DMS 273 treated with DMSO at 0.1 percent for 48 hours (cell line): ENCODE results near the gene METTL13.

Experiments used
- DNase-seq: peaks from one replicate; lab custom pipeline; 2025; lab: John Stamatoyannopoulos, UW

The METTL13 gene, protein sequence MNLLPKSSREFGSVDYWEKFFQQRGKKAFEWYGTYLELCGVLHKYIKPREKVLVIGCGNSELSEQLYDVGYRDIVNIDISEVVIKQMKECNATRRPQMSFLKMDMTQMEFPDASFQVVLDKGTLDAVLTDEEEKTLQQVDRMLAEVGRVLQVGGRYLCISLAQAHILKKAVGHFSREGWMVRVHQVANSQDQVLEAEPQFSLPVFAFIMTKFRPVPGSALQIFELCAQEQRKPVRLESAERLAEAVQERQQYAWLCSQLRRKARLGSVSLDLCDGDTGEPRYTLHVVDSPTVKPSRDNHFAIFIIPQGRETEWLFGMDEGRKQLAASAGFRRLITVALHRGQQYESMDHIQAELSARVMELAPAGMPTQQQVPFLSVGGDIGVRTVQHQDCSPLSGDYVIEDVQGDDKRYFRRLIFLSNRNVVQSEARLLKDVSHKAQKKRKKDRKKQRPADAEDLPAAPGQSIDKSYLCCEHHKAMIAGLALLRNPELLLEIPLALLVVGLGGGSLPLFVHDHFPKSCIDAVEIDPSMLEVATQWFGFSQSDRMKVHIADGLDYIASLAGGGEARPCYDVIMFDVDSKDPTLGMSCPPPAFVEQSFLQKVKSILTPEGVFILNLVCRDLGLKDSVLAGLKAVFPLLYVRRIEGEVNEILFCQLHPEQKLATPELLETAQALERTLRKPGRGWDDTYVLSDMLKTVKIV

DNA sequence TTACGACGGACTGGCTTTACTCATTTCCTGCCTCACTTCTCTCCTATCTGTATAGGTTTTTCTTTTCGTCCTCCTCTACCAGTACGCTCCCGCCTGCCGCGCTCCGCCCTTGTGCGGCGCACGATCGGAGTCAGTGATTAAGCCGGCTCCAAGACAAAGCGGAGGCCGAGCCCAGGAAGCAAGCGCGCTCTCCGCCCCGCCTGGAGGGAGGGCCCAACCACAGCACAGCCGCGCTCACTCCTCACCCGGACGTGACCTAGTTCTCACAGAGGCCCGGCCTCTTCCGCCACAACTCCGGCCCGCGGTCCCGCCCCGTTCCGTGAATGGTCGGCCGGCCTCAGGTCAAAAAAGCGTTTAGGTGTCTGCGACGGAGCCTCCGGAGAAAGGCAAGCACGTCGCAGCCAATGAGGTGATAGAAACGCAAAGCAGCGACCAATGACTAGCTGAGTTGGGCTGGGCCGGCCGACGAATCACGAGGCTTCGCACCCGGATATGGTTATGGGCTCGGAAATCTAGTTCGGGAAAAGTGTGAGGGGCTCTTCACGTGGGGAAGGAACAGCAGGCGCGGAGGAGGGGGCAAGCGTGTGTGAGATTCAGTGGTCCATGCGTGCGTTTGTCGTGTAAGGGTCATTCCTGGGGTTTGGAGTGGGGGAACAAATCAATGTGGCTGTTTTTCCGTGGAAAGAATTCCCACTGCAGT is at the start of gene METTL13:
Gene METTL13 (plus strand): TSS at position 485 of the 700 bp plus-strand sequence. CDS start 308 bp downstream, outside the sequence.
- peak; percentile 99 for DNase-seq

DNA sequence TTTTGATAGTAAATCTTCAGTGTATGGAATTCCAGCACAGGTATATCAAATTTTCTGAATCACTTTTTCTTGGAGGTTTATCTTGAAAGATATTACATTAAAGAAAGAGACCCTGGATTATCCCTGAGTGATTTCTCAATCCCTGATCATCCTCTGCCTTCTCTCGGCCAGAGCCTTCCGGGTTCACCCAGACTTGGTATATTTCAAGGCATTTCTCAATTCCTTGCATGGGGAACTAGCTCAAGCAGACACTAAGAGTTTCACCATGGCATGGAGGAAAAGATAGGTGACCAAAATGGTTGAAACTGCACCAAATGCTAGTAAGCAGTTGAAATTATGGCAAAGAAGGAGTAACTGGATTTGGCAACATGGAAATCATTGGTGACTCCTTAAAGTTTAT is 45.3 kb upstream of the METTL13 start:
- no peak for DNase-seq

DNA sequence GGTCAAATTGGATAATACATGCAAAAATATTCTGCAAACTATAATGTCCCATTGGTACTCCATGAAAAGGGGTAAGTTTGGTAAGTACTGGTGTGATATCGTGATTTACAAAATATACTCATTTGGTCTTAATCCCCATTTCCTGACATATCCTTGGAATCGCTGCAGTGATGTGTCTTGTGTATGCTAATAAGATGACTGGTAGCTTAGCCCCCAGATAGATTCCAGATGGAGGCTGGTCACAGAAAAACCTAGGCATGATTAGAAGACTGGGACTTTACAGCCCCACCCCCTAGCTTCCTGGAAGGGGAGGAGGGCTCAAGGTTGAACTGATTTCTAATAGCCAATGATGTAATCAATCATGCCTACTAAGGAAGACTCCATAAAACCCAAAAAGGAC is 42.5 kb upstream of the METTL13 start:
- DNase-seq: no peak

DNA sequence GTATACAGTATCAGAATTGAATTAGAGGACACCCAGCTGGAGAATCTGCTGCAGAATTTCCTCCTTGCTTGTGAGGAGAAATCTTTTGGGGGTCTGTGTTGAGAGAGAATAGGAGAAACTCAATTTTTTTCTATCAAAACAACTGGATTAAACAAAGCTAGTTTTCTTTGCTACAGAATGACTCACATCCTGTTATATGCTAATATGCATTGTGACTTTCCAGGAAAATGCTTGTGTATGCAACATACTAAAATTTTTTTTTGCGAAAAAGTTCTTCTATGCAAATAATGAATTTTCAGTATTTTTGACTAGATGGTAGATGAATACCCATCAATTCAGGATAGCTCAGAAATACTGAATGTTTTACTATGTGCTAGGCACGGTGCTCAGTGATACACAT is 41.8 kb upstream of the METTL13 start:
- no peak for DNase-seq

DNA sequence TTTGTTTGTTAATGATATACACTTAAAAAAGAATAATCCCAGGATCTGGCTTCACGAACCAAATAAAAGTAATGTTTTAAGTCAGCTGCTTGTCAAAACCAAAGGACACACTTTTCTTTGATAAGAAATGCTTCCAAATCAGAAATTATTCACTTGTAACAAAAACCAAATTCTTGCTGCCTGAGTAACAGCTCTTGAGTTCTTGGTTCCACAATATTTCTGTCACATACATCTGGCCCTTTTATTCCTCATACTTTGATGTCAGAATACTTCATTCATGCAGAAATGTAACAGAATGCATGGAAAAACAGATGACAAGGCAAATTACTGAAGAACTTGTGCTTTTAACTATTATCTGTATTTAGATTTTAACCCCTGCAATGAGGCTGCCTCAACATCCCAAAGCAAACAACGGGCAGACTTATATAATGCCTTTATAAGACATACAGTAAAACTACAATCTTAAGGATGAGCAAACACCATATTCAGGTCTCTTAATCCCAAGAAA is 41.0 kb upstream of the METTL13 start:
- no peak for DNase-seq

DNA sequence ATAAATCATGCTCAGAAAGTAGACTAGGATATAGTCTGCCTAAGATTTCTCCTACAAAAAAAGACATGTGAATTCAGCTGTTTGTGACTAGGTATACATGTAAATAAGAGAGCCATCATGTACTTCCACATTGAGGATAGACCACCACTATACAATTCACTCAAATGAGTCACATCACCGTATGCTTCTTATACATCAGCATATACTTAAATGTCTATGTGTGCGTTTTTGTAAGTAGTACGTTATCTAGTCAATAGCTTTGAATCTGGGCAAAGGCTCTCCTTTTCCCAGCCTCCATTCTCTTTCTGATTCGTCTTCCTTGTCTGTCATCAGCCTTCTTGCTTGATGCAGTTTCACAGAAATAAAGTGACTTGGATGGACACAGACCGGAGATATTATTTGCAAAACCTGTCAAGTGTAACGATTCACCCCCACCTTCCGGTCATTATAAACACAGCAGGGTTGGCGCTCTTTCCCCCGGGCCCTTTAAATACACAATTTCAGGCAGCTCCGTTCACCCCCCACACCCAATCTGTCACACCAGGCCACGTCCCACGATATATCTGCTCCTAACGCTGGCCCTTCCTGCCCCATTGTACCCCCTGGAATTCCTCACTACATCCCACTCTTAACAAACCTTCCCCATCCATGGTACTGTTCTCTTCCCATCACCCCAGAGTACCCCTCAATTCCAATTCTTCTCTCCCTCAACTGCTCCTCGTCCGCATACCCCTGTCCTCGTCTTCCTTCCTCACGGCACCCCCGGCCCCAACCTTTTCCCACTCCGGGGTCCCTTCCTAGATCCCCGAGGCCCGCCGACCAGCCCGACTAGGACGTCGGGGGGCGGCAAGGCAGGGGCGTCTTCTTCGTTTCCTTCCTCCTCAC is 40.2 kb upstream of the METTL13 start:
- peak; percentile 20 for DNase-seq

DNA sequence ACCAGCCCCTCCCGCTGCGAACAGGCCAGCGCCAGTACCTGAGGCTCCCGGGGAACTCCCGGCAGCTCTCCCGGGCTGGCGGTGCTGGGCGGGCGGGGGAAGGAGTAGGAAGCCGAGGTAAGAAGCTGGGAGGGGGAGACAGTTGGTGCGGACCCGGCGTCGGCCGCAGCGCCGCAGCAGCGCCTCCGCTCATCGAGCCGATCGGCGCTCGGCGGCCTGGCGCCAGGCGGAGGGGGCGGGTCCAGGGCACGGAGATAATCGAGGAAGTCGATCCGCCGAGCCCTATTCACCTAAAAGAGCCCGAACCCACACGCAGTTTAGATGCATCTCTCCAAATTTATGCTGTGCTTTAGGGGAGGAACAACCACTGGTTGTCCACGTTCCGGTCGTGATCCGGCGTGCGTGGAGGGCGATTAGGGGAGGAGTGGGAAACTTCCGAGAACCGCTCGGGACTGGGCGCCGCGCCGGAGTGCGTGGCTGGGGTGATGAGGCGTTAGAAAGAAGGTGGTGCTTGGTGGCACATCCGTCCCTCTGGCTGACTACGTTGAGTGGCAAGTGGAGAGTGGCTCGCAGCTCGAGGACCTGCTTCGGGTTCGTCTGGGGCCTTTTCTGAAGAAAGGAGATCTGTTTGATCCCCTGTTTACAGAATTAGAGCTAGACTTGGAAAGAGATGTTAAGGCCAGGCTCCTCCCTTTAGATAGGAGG is 39.4 kb upstream of the METTL13 start, which contains the start of gene VAMP4:
Gene VAMP4 (minus strand): TSS at position 194 of the 705 bp plus-strand sequence. CDS start 3,651 bp downstream, outside the sequence.
- DNase-seq: peak; percentile 73

DNA sequence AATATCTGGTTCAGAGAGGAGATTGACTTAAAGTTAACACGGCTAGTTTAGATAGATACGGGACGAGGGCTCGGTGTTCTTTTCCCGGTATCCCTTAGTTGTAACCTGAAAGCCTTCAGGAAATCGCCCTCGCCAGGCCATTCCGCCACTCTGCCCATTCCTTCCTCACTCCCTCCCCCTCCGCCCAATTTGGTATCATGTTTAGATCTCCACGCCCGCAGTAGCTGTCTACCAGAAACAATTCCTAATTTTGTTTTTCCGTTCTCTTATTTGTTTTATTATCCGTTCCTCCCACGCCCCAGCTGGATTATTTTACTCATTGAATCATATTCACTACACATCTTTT is 38.9 kb upstream of the METTL13 start:
- DNase-seq: peak; percentile 72

DNA sequence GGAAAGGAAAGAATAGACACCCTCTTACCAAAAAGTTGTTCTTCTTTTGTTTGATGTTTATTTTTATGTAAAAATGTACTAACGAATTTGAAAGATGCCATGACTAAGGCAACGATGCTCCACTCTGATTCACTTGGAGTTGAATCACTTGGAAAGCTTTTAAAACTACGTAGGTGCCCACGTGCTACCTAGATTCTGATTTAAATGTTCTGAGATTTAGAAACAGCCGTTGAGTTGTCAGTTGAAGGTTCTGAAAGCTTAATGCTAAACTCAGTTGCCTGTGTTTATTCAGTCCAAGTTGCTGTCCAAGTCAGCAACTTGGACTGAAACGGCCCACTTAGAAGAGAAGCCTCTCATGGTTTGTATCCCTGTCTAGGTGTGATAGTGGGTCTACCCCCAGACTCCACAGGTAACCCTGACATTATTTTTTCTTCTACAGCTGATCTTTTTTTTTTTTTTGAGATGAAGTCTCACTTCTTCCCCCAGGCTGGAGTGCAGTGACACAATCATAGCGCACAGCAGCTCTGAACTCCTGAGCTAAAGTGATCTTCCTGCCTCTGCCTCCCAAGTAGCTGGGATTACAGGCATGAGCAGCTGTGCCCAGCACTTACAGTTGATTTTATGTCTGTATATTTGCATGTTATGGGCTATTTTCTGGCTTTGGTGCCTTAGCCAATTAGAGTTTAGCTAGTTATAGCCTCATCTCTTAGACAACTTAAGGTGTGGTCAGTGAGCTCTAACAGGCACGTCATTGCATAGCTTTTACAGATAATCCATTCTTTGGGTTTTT is 38.2 kb upstream of the METTL13 start:
- peak; percentile 41 for DNase-seq

DNA sequence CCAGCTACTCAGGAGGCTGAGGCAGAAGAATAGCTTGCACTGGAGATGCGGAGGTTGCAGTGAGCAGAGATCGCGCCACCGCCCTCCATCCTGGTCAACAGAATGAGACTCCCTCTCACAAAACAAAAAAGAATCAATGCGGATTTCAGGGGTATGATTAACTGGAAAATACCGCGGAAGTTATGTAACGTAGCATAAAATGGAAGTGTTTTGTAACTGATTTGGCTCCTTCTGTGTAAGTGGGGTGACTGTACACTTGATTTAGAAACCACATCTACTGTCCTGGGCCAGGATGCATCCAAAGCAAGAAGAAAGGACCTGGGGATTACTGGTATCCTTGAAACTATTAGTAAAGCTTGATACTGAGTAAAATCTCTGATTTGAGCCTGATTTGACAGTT is 36.5 kb upstream of the METTL13 start:
- DNase-seq: no peak

DNA sequence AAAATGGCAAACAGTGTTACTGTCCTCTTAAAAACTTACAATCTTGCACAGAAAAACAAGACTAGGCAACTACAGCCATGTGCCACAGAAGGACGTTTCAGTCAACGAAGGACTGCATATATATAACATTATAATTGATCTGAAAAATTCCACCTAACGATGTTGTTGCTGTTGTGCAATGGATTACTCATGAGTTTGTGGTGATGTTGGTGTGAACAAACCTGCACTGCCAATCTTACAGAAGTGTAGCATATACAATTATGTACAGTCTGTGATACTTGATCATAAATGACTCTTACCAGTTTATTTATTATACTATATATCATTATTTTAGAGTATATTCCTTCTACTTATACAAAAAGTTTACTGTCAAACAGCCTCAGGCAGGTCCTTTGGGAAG is 32.8 kb upstream of the METTL13 start:
- no peak for DNase-seq

DNA sequence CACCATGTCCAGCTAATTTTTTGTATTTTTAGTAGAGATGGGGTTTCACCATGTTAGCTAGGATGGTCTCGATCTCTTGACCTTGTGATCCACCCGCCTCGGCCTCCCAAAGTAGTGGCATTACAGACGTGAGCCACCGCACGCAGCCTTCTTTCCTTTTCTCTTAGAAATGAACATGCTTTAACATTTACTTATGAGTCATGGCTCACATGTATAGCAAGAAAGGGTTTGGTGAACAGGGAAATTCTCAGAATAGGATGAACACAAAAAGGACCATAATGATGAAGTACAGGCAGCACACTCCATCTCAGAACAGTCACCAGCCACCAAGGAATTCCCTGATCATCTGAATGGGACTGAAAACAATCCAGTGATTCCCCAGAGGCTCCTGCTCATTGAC is 30.2 kb upstream of the METTL13 start:
- no peak for DNase-seq

DNA sequence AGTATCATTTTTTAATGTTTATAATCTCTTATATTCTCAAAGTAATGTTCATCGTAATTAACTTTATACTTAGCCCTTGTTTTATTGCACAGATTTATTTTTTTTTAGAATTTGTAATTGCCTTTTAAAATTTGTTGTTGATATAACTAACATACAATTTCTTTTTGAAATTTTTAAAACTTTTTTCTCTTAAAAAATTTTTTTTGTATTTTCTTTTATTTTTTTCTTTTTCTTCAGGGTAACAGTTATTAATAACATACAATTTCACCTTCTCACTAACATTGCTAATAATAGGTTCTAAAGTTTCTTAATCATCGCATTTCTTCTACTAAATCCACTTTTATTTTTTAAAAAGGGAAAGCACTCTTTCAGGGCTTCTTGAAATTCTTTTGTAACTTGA is 28.3 kb upstream of the METTL13 start:
- DNase-seq: no peak

DNA sequence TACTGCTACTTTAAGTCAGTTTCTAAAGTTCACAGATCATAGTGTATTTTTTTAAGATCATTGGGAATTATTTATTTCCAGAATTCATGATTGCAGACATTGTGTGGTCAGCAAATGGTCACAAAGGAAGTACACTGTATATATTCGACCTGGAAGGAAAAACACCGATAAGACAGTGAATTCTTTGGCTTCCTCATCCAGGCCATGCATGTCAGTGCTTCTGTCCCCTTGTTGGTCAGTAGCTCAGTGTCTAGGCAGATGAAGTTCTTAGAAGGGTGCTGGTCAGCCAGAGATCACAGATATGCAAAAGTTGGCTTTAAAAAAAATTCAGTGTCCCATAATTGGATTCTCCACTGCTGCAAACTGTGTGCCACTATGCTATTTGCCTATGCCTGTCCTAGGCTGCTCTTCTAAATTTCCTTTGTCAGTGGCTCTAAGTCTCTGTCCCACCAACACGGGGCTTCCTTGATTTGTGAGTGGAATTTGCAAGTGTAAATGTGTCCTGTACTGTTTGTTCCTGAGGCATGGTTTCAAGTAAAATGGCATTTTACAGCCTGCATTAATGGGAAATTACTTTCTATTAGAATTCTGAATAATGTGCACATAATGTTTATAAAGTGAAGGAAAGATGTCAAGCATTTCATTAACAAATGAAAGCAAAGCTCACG is 27.6 kb upstream of the METTL13 start:
- no peak for DNase-seq

DNA sequence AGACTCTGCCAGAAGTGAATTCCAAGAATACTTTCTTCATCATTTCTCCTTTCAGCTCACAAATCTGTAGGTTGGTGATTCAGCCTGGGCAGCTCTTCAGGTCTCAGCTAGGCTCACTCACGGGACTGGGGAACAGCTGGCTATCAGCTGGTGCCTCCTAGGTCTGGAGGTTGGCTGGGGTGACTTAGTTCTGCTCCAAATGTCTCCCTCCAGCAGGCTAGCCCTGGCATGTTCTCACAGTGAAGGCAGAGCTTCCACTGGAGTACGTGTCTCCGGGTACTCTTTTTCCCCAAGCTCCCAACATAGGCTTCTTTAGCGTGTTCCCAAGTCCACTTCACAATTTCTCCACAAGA is 27.1 kb upstream of the METTL13 start:
- DNase-seq: peak; percentile 53

DNA sequence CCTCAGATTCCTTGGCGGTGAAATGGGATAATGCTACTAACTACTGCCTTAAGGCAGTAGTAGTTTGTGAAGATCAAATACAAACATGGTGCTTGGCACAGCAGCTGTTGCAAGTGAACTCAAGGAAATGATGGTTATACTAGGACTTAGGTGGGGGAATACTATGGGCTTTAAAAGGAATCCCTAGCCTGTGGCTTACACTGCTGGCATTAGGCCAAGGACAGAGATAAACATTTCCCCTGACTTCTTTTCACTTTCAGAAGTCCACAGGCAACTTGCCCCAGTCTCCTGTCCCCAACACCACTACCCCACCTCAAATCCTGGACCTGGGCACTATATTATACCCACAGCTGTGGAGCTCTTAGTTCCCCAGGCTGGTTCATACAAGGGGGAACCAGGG is 26.5 kb upstream of the METTL13 start:
- no peak for DNase-seq

DNA sequence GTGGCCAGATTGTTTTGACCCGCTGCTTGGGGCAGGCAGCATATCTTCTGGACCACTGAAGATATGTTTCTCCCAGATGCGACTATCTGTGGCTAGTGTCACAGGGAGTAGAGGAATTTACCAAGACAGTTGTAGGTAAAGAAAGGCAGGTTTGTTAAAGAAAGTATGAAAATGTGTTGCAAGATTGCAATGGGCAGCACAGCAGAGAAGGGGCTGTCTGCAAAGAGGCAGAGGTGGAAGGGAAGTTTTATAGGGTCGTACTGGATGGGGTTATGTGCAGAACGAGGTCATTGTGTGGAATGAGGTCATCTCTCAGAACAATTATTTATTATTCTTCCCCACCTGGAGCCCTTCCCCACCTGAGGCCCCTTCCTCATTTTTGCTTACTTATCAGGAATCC is 24.6 kb upstream of the METTL13 start:
- no peak for DNase-seq

DNA sequence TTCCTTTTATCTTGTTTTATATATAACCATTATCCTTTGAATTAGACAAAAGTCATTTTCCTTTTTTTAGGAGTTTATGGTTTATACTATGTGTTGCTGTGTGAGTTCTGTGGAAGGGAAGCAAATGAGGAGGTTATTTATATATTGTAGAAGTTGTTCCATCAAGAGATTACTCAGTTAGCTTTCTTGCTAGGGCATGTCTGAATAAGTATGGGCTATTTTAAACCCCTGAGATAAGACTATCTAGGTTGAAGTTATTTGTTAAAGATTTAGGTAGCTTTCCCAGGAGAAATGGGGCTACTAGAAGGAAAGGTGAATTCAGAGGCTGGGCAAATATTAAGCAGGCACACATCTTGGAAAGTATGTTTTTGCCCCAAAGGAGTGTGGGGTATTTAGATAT is 23.4 kb upstream of the METTL13 start:
- DNase-seq: no peak

DNA sequence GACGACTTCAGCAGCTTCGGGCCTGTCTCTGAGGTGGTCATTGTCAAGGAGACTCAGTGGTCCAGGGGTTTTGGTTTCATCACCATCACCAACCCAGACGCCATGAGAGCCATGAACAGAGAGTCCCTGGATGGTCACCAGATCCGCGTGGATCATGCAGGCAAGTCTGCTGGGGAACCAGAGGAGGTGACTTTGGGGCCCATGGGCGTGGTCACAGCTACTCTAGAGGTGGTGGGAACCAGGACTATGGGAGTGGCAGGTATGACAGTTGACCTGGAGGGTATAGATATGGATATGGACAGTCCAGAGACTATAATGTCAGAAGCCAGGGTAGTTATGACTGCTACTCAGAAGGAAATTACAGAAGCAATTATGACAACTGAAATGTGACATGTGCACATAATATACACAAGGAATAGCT is 19.3 kb upstream of the METTL13 start:
- DNase-seq: no peak

DNA sequence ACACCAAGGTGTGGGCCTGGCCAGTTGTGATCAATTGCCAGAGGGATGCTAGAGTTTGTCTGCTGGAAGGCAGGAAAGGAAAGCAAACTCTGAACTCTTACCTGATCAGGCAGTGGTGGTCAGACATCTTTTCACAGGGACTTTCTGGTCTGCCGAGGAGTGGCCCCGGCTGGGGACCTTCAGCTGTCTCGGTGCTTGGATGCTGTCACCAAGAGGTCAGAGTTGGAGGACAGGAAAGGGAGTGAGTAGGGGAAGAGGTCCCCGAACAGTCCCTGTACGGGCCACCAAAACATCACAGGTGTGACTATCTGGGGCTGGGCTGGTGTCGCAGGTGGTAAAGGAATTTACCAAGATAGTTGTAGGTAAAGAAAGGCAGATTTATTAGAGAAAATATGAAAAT is 17.7 kb upstream of the METTL13 start:
- DNase-seq: no peak
